Pancreas (tissue), 10 donors: ENCODE measurements around the gene SPHK2. TPM values are rescaled to one million over a fixed set of nuclear protein-coding genes. Genes with fewer than 3 reads are reported as not detected.
A peak's percentile ranks its signal among the peaks of the same experiment; 100 is the strongest.

ENCODE experiments used
- ATAC-seq, 4 donors: fragments of 200-7000 bp; cut with Tn5 transposase; one replicate each; pipeline versions ENCODE4 v1.8.0 to v1.9.1; 2020; ENCODE audit warnings: mild to moderate bottlenecking in 4 of 4, moderate library complexity in 4 of 4
- DNase-seq, 6 donors: peaks; one replicate each; pipeline ENCODE4 v3.0.0-alpha.2; 2020
- FAIRE-seq: peaks from 2 replicates; lab custom pipeline; 2012; peaks lifted over from hg19 to GRCh38; lab: Jason Lieb, UNC
- H3K27ac ChIP-seq, 4 donors: fragments of 200-600 bp; sonication (generic); 1 replicate in 3 of 4; 2 replicates in 1 of 4; pipeline versions ENCODE4 v1.5.0 to v1.8.0; 2020
- H3K27me3 ChIP-seq, 4 donors: fragments of 200-600 bp; one replicate each; pipeline ENCODE4 v1.8.0; 2021
- H3K36me3 ChIP-seq, 3 donors: fragments of 200-600 bp; sonication (generic) in 1 of 3; one replicate each; pipeline versions ENCODE4 v1.5.0 to v1.8.0; 2020 to 2021
- H3K4me1 ChIP-seq, 3 donors: fragments of 200-600 bp; one replicate each; pipeline ENCODE4 v1.8.0; 2021
- H3K4me3 ChIP-seq, 4 donors: fragments of 200-600 bp; sonication (generic) in 2 of 4; one replicate each; pipeline versions ENCODE4 v1.5.0 to v1.8.0; 2020 to 2021
- H3K9me3 ChIP-seq, 4 donors: fragments of 200-600 bp; one replicate each; pipeline ENCODE4 v1.8.0; 2021
- WGBS, 2 donors: extraction: QIAGEN DNeasy Blood & Tissue Kit; methylation state at CpG; one replicate each; pipeline ENCODE4 v1.1.7; 2013; 5-methylcytosine and 5-hydroxymethylcytosine counted together
- intact Hi-C, 3 donors: fragments of 100-400 bp; cut with DNase I; formaldehyde crosslinking; loops; one replicate each; pipeline versions ENCODE4 v1.11.1 to v1.14.2; 2022
- polyA plus RNA-seq, 2 donors: library from polyadenylated mRNA; stranded (reverse); fragments of 200-250 nt; gene quantifications; one replicate each; pipeline ENCODE4 v1.2.3, GENCODE V29; 2013
- total RNA-seq, 6 donors: library from RNA; stranded (reverse); fragmentation: NEBNext Ultra II Directional in 4 of 6; extraction: Animal tissue kit (Norgen Biotek cat#: 25700) in 4 of 6; gene quantifications; one replicate each; pipeline versions ENCODE4 v1.2.1 to v1.2.4, GENCODE V29; 2021 to 2023
- TF ChIP-seq, protein P1 (sequence below), 4 donors: fragments of 200-600 bp; sonication (generic) in 3 of 4; IDR thresholded peaks; one replicate each; pipeline versions ENCODE4 v1.5.0 to v1.8.0; 2021; ENCODE audit warnings: antibody characterized with exemption in 4 of 4
- donor health status: healthy with polysubstance abuse.
- donor health status: DM: no; HTN: no; CAD: no; lungs with moderate emphysema.
- donor health status: DM: no; HTN: no; CAD: no.
- donor health status: control.
- donor health status: control.
- donor health status: Bipolar disorder and iron deficiency.
- donor health status: DM: yes; HTN: yes; CAD: no.
- donor health status: DM: no; HTN: no; CAD: no.
- donor health status: DM: no; HTN: no; CAD: no.
- donor health status: DM: yes; HTN: yes; CAD: no.

SPHK2 gene
- total and polyA plus RNA-seq, 8 donors = 4.3 to 24.0 (median 7.5) TPM

DNA sequence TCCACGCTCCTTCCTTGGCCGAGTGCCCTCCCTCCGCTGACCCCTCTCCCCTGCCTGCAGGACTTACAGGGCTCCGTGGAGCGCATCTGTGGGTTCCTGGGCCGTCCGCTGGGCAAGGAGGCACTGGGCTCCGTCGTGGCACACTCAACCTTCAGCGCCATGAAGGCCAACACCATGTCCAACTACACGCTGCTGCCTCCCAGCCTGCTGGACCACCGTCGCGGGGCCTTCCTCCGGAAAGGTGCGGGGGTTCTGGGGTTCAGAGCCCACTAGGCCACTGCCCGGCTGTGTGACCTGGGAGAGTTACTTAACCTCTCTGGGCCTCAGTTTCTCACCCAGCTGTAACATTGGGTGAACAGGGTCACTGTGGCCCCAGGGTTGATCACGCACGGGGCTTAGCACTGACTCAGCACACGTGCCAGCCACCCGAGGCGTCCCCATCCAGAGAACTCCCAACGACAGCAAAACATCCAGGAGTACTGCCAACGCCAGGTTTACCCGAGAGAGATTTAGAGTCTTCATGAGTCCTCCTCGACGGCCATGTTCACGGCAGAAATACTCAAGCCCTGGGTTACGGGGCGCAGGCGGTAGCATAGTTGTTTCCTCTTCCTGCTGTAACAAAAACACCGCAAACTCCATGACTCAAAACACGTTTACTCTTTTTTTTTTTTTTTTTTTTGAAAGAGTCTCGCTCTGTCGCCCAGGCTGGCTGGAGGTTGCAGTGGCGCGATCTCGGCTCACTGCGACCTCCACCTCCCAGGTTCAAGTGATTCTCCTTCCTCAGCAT, 22.4 kb upstream of the SPHK2 start:
- Histone ChIP-seq H3K9me3 (no peaks in the 10 kb centered on the region), H3K4me1 (no peaks in the 10 kb centered on the region), H3K27me3 (no peaks in the 10 kb centered on the region), H3K4me3 (no peak overlapping the region), H3K36me3 (no peaks in the 10 kb centered on the region), H3K27ac (no peak overlapping the region)
- ATAC-seq = no peak
- FAIRE-seq = no peak
- WGBS, 2 donors = 71 to 82% methylated on average over 39 of the region's 39 CpGs
- DNase-seq = peak in 1 of 6 donors; percentile 50
- TF ChIP-seq, protein P1, sequence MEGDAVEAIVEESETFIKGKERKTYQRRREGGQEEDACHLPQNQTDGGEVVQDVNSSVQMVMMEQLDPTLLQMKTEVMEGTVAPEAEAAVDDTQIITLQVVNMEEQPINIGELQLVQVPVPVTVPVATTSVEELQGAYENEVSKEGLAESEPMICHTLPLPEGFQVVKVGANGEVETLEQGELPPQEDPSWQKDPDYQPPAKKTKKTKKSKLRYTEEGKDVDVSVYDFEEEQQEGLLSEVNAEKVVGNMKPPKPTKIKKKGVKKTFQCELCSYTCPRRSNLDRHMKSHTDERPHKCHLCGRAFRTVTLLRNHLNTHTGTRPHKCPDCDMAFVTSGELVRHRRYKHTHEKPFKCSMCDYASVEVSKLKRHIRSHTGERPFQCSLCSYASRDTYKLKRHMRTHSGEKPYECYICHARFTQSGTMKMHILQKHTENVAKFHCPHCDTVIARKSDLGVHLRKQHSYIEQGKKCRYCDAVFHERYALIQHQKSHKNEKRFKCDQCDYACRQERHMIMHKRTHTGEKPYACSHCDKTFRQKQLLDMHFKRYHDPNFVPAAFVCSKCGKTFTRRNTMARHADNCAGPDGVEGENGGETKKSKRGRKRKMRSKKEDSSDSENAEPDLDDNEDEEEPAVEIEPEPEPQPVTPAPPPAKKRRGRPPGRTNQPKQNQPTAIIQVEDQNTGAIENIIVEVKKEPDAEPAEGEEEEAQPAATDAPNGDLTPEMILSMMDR (IDR thresholded peaks at IDR 0.05) = no peak
- intact Hi-C loops = no loop called here

DNA sequence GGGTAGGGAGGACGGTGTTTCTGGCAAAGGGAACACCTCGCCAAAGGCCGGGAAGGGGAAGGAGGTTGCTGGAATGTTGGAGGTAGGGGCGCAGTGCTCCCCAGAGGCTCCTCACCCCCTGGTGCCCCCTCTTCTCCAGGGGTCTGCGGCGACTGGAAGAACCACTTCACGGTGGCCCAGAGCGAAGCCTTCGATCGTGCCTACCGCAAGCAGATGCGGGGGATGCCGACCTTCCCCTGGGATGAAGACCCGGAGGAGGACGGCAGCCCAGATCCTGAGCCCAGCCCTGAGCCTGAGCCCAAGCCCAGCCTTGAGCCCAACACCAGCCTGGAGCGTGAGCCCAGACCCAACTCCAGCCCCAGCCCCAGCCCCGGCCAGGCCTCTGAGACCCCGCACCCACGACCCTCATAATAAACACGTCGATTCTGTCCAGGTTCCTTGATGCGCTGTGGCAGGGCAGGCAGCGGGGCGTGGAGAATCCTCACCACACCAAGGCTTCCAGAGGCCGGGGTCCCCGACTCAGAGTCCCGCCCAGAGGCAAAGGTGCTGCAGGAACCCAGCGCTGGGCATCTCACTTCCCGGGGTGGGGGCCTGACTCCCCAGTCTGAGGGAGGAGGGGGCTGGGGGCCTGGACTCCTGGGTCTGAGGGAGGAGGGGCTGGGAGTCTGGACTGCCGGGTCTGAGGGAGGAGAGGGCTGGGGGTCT, 20.2 kb upstream of the SPHK2 start:
- intact Hi-C loops = no loop called here
- no peak for FAIRE-seq

GRCh38 chr19:48600679-48601417, 18.5 kb upstream of the SPHK2 start:
- Histone ChIP-seq H3K27me3 (no peaks in the 10 kb centered on the region), H3K9me3 (no peaks in the 10 kb centered on the region), H3K36me3 (no peaks in the 10 kb centered on the region), H3K4me3 (no peak overlapping the region), H3K4me1 (no peaks in the 10 kb centered on the region), H3K27ac (no peak overlapping the region)
- ATAC-seq (no peak), DNase-seq (peak in 1 of 6 donors; percentile 62), FAIRE-seq (no peak)
- TF ChIP-seq, protein P1 (IDR thresholded peaks at IDR 0.05) = no peak
- intact Hi-C loops = no loop called here
- WGBS, 2 donors = 78 to 89% methylated on average over 19 to 21 of the region's 21 CpGs

More for the DNA sequence above, 20.2 kb upstream of the SPHK2 start:
- TF ChIP-seq, protein P1 (IDR thresholded peaks at IDR 0.05) = no peak
- 51 to 73% methylated on average over 28 to 30 of the region's 30 CpGs for WGBS, 2 donors
- Histone ChIP-seq H3K27me3 (no peaks in the 10 kb centered on the region), H3K4me3 (no peak overlapping the region), H3K27ac (no peak overlapping the region), H3K4me1 (no peaks in the 10 kb centered on the region), H3K36me3 (no peaks in the 10 kb centered on the region), H3K9me3 (no peaks in the 10 kb centered on the region)
- ATAC-seq (no peak), DNase-seq (peak in 1 of 6 donors; percentile 55)

DNA sequence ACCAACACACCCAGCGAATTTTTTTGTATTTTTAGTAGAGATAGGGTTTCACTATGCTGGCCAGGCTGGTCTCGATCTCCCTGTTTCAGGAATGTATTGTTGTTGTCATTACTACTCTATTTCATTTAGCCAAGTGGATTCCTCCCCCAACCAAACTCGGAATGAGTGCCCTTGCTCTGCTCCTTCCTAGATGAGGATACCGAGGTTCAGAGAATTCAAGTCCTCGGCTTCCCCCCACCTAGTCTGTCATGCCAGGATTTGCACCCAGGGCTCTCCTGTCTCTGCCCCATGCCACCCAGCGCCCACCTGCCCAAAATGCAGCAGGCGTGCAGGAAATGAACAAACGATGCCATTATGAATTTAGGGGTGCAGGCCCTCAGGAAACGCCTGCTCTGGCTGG, 16.3 kb upstream of the SPHK2 start:
- no peaks in the 10 kb centered on the region for H3K9me3 ChIP-seq
- FAIRE-seq = no peak
- H3K36me3 ChIP-seq = no peaks in the 10 kb centered on the region
- H3K4me3 ChIP-seq = no peak overlapping the region
- no peak overlapping the region for H3K27ac ChIP-seq
- H3K4me1 ChIP-seq = no peaks in the 10 kb centered on the region
- H3K27me3 ChIP-seq = no peaks in the 10 kb centered on the region
- no peak for ATAC-seq
- 67 to 84% methylated on average over 9 of the region's 9 CpGs for WGBS, 2 donors
- intact Hi-C loops = no loop called here
- no peak for DNase-seq
- TF ChIP-seq, protein P1 (IDR thresholded peaks at IDR 0.05) = no peak
